ENCODE data around the gene DNAH11.

DNA sequence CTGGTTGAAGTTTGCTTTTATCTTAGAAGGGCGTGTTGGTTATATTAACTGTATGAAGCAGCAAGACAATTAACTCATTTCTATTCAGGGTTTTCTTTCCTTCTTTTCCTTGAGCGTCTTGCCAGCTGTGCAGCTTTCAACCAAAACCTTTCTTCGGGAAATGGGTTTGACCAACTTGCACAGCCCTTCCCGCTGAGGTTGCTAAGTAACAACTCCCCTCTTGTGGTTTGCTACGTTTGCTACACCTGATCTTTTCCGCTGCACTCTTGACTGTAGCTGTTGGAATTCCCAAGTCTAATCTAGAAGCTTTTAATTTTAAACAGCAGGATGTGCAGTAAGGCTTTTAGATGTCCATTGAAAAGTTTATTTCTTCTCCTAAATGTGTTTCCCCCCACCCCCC is 286.0 kb downstream of the DNAH11 start:
- TF ChIP-seq CTCF (conservative IDR thresholded peaks at IDR 0.05; ENCODE audit: low read depth, low read length) (no peak), EZH2 (IDR thresholded peaks at IDR 0.05; ENCODE audit: borderline replicate concordance, low read depth, low read length, poor library complexity, severe bottlenecking) (no peak)
